GM23338 (cell line): ENCODE measurements around the gene FIGN.

Experiments
- CREB1 ChIP-seq: fragments of 250-450 bp; sonication (Bioruptor Pico); IDR thresholded peaks from 2 replicates; pipeline ENCODE4 v1.5.0; 2020; ENCODE audit warnings: low read depth, mild to moderate bottlenecking, moderate library complexity
- EZH2 ChIP-seq: fragments of 200-600 bp; sonication (generic); IDR thresholded peaks from one replicate; pipeline ENCODE4 v1.8.0; 2017; ENCODE audit warnings: antibody characterized with exemption, mild to moderate bottlenecking, low read depth; ENCODE audit not compliant: unreplicated experiment
- EZH2phosphoT487 ChIP-seq: fragments of 200-600 bp; sonication (generic); IDR thresholded peaks from one replicate; pipeline ENCODE4 v1.8.1; 2018; ENCODE audit warnings: antibody characterized with exemption; ENCODE audit not compliant: unreplicated experiment
- JUNB ChIP-seq: IDR thresholded peaks from one replicate; pipeline ENCODE4 v1.6.1; 2016; ENCODE audit warnings: antibody characterized with exemption; ENCODE audit not compliant: unreplicated experiment
- NANOG ChIP-seq: IDR thresholded peaks from 2 replicates; pipeline ENCODE4 v1.6.1; 2016; ENCODE audit warnings: antibody characterized with exemption, borderline replicate concordance
- POLR2AphosphoS5 ChIP-seq: IDR thresholded peaks from 2 replicates; pipeline ENCODE4 v1.6.1; 2016; ENCODE audit warnings: antibody characterized with exemption, low read depth
- STAT1 ChIP-seq: IDR thresholded peaks from one replicate; pipeline ENCODE4 v1.6.1; 2016; ENCODE audit warnings: antibody characterized with exemption; ENCODE audit not compliant: unreplicated experiment
- ZNF114 ChIP-seq: fragments of 250-450 bp; sonication (Bioruptor Pico); IDR thresholded peaks from 2 replicates; pipeline ENCODE4 v1.5.0; 2020; ENCODE audit warnings: mild to moderate bottlenecking, moderate library complexity
- ZNF331 ChIP-seq: fragments of 250-450 bp; sonication (Bioruptor Pico); IDR thresholded peaks from 2 replicates; pipeline ENCODE4 v1.5.0; 2020; ENCODE audit warnings: low read depth, mild to moderate bottlenecking, moderate library complexity
- TF ChIP-seq, protein P1 (sequence below), 2 experiments: fragments of 200-600 bp in 1 of 2; sonication (generic) in 1 of 2; conservative IDR thresholded peaks; 2 replicates each; pipeline versions ENCODE4 v1.5.1 to v1.6.1; 2016 to 2017; ENCODE audit warnings: antibody characterized with exemption in 2 of 2, low read depth in 2 of 2, mild to moderate bottlenecking in 2 of 2, moderate library complexity in 1 of 2
- TF ChIP-seq, protein P2 (sequence below): IDR thresholded peaks from one replicate; pipeline ENCODE4 v1.6.1; 2018; ENCODE audit warnings: antibody characterized with exemption; ENCODE audit not compliant: unreplicated experiment
- TF ChIP-seq, protein P3 (sequence below): IDR thresholded peaks from 2 replicates; pipeline ENCODE4 v1.6.1; 2016; ENCODE audit warnings: antibody characterized with exemption
- TF ChIP-seq, protein P4 (sequence below): fragments of 250-450 bp; sonication (Bioruptor Pico); IDR thresholded peaks from 2 replicates; pipeline ENCODE4 v1.5.0; 2020; ENCODE audit warnings: mild to moderate bottlenecking, moderate library complexity

DNA sequence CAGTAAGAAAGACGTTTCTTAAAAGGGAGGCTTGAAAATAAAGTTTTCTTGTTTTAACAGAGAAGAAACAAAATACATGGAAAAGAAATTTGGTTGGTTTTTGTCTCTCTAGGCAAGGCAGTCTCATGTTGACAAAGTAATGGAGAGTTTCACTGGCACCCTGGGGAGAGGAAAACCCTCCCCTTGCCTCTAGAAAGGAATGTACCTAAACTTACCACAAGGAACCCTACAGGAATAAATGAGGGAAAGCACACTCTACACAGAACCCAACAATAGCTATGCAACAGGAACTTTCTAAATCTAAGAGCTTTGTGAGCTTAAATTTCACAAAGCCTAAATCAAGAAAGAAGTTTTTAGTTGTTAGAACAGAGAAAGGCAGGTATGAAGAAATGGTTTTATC, 37.0 kb downstream of the FIGN start:
- TF ChIP-seq, protein P1, sequence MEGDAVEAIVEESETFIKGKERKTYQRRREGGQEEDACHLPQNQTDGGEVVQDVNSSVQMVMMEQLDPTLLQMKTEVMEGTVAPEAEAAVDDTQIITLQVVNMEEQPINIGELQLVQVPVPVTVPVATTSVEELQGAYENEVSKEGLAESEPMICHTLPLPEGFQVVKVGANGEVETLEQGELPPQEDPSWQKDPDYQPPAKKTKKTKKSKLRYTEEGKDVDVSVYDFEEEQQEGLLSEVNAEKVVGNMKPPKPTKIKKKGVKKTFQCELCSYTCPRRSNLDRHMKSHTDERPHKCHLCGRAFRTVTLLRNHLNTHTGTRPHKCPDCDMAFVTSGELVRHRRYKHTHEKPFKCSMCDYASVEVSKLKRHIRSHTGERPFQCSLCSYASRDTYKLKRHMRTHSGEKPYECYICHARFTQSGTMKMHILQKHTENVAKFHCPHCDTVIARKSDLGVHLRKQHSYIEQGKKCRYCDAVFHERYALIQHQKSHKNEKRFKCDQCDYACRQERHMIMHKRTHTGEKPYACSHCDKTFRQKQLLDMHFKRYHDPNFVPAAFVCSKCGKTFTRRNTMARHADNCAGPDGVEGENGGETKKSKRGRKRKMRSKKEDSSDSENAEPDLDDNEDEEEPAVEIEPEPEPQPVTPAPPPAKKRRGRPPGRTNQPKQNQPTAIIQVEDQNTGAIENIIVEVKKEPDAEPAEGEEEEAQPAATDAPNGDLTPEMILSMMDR (conservative IDR thresholded peaks at IDR 0.05; ENCODE audit: low read depth in 2 of 2): no peak
- TF ChIP-seq POLR2AphosphoS5 (no peak), EZH2phosphoT487 (no peak), EZH2 (no peak), STAT1 (no peak), JUNB (no peak), CREB1 (CRISPR knock-in tag) (no peak), ZNF331 (CRISPR knock-in tag) (no peak), NANOG (no peak), ZNF114 (CRISPR knock-in tag) (no peak)
- TF ChIP-seq, protein P2, sequence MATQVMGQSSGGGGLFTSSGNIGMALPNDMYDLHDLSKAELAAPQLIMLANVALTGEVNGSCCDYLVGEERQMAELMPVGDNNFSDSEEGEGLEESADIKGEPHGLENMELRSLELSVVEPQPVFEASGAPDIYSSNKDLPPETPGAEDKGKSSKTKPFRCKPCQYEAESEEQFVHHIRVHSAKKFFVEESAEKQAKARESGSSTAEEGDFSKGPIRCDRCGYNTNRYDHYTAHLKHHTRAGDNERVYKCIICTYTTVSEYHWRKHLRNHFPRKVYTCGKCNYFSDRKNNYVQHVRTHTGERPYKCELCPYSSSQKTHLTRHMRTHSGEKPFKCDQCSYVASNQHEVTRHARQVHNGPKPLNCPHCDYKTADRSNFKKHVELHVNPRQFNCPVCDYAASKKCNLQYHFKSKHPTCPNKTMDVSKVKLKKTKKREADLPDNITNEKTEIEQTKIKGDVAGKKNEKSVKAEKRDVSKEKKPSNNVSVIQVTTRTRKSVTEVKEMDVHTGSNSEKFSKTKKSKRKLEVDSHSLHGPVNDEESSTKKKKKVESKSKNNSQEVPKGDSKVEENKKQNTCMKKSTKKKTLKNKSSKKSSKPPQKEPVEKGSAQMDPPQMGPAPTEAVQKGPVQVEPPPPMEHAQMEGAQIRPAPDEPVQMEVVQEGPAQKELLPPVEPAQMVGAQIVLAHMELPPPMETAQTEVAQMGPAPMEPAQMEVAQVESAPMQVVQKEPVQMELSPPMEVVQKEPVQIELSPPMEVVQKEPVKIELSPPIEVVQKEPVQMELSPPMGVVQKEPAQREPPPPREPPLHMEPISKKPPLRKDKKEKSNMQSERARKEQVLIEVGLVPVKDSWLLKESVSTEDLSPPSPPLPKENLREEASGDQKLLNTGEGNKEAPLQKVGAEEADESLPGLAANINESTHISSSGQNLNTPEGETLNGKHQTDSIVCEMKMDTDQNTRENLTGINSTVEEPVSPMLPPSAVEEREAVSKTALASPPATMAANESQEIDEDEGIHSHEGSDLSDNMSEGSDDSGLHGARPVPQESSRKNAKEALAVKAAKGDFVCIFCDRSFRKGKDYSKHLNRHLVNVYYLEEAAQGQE: no peak
- TF ChIP-seq, protein P3, sequence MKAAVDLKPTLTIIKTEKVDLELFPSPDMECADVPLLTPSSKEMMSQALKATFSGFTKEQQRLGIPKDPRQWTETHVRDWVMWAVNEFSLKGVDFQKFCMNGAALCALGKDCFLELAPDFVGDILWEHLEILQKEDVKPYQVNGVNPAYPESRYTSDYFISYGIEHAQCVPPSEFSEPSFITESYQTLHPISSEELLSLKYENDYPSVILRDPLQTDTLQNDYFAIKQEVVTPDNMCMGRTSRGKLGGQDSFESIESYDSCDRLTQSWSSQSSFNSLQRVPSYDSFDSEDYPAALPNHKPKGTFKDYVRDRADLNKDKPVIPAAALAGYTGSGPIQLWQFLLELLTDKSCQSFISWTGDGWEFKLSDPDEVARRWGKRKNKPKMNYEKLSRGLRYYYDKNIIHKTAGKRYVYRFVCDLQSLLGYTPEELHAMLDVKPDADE: no peak
- TF ChIP-seq, protein P4, sequence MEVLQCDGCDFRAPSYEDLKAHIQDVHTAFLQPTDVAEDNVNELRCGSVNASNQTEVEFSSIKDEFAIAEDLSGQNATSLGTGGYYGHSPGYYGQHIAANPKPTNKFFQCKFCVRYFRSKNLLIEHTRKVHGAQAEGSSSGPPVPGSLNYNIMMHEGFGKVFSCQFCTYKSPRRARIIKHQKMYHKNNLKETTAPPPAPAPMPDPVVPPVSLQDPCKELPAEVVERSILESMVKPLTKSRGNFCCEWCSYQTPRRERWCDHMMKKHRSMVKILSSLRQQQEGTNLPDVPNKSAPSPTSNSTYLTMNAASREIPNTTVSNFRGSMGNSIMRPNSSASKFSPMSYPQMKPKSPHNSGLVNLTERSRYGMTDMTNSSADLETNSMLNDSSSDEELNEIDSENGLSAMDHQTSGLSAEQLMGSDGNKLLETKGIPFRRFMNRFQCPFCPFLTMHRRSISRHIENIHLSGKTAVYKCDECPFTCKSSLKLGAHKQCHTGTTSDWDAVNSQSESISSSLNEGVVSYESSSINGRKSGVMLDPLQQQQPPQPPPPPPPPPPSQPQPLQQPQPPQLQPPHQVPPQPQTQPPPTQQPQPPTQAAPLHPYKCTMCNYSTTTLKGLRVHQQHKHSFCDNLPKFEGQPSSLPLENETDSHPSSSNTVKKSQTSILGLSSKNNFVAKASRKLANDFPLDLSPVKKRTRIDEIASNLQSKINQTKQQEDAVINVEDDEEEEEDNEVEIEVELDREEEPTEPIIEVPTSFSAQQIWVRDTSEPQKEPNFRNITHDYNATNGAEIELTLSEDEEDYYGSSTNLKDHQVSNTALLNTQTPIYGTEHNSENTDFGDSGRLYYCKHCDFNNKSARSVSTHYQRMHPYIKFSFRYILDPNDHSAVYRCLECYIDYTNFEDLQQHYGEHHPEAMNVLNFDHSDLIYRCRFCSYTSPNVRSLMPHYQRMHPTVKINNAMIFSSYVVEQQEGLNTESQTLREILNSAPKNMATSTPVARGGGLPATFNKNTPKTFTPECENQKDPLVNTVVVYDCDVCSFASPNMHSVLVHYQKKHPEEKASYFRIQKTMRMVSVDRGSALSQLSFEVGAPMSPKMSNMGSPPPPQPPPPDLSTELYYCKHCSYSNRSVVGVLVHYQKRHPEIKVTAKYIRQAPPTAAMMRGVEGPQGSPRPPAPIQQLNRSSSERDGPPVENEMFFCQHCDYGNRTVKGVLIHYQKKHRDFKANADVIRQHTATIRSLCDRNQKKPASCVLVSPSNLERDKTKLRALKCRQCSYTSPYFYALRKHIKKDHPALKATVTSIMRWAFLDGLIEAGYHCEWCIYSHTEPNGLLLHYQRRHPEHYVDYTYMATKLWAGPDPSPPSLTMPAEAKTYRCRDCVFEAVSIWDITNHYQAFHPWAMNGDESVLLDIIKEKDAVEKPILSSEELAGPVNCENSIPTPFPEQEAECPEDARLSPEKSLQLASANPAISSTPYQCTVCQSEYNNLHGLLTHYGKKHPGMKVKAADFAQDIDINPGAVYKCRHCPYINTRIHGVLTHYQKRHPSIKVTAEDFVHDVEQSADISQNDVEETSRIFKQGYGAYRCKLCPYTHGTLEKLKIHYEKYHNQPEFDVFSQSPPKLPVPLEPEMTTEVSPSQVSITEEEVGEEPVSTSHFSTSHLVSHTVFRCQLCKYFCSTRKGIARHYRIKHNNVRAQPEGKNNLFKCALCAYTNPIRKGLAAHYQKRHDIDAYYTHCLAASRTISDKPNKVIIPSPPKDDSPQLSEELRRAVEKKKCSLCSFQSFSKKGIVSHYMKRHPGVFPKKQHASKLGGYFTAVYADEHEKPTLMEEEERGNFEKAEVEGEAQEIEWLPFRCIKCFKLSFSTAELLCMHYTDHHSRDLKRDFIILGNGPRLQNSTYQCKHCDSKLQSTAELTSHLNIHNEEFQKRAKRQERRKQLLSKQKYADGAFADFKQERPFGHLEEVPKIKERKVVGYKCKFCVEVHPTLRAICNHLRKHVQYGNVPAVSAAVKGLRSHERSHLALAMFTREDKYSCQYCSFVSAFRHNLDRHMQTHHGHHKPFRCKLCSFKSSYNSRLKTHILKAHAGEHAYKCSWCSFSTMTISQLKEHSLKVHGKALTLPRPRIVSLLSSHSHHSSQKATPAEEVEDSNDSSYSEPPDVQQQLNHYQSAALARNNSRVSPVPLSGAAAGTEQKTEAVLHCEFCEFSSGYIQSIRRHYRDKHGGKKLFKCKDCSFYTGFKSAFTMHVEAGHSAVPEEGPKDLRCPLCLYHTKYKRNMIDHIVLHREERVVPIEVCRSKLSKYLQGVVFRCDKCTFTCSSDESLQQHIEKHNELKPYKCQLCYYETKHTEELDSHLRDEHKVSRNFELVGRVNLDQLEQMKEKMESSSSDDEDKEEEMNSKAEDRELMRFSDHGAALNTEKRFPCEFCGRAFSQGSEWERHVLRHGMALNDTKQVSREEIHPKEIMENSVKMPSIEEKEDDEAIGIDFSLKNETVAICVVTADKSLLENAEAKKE (CRISPR knock-in tag): peak; percentile 72; the same call in 1 of the 2 replicates
